Loucy (cell line): ENCODE data around the gene SLC10A7.
A peak's percentile ranks its signal among the peaks of the same experiment; 100 is the strongest.

Source experiments
- H2AFZ ChIP-seq: fragments of 200-600 bp; sonication (generic); 2 replicates; pipeline ENCODE4 v1.6.0; 2016; ENCODE audit warnings: antibody characterized with exemption, mild to moderate bottlenecking, low read length, moderate library complexity
- H3F3A ChIP-seq: fragments of 200-600 bp; 2 replicates; pipeline ENCODE4 v1.6.0; 2016; ENCODE audit warnings: antibody characterized with exemption, low read depth, mild to moderate bottlenecking
- H3K27me3 ChIP-seq: fragments of 200-600 bp; sonication (generic); 2 replicates; pipeline ENCODE4 v1.6.1; 2014; ENCODE audit warnings: low read length, mild to moderate bottlenecking; ENCODE audit not compliant: insufficient read depth, poor library complexity, severe bottlenecking
- H3K36me3 ChIP-seq: fragments of 200-600 bp; sonication (generic); 2 replicates; pipeline ENCODE4 v1.6.1; 2016; ENCODE audit warnings: low read length; ENCODE audit not compliant: insufficient read depth
- H3K4me1 ChIP-seq: fragments of 200-600 bp; sonication (generic); 2 replicates; pipeline ENCODE4 v1.5.1; 2014; ENCODE audit warnings: low read length, mild to moderate bottlenecking; ENCODE audit not compliant: insufficient read depth, poor library complexity, severe bottlenecking
- H3K4me2 ChIP-seq: fragments of 200-600 bp; sonication (generic); 2 replicates; pipeline ENCODE4 v1.6.0; 2014; ENCODE audit warnings: antibody characterized with exemption, low read length, low read depth, mild to moderate bottlenecking; ENCODE audit not compliant: poor library complexity, severe bottlenecking
- H3K4me3 ChIP-seq: fragments of 200-600 bp; sonication (generic); 2 replicates; pipeline ENCODE4 v1.5.1; 2014; ENCODE audit warnings: low read length, mild to moderate bottlenecking, mixed read lengths; ENCODE audit not compliant: poor library complexity, severe bottlenecking
- H3K79me2 ChIP-seq: fragments of 200-600 bp; sonication (generic); 2 replicates; pipeline ENCODE4 v1.6.1; 2014; ENCODE audit warnings: low read length; ENCODE audit not compliant: insufficient read depth
- H3K9ac ChIP-seq: fragments of 200-600 bp; sonication (generic); 2 replicates; pipeline ENCODE4 v1.6.0; 2014; ENCODE audit warnings: mild to moderate bottlenecking, low read depth, low read length, moderate library complexity; ENCODE audit not compliant: poor library complexity, severe bottlenecking
- H3K9me2 ChIP-seq: fragments of 200-600 bp; sonication (generic); replicated peaks from 2 replicates; pipeline ENCODE4 v1.6.1; 2016; ENCODE audit warnings: low read depth, low read length, mixed read lengths
- H3K9me3 ChIP-seq: fragments of 200-600 bp; sonication (generic); 2 replicates; pipeline ENCODE4 v1.6.1; 2014; ENCODE audit warnings: mild to moderate bottlenecking, antibody characterized with exemption, low read length, low read depth; ENCODE audit not compliant: insufficient read depth
- H4K20me1 ChIP-seq: fragments of 200-600 bp; sonication (generic); 2 replicates; pipeline ENCODE4 v1.6.0; 2014; ENCODE audit warnings: antibody characterized with exemption, low read length, mild to moderate bottlenecking; ENCODE audit not compliant: insufficient read depth, poor library complexity, severe bottlenecking
- EZH2phosphoT487 ChIP-seq: fragments of 200-600 bp; IDR thresholded peaks from 2 replicates; pipeline ENCODE4 v1.6.1; 2018; ENCODE audit warnings: antibody characterized with exemption, mild to moderate bottlenecking, moderate library complexity, borderline replicate concordance
- TF ChIP-seq, protein P1 (sequence below): fragments of 200-600 bp; sonication (generic); conservative IDR thresholded peaks from 2 replicates; pipeline ENCODE4 v1.5.1; 2014; ENCODE audit warnings: mild to moderate bottlenecking, antibody characterized with exemption, low read length

Gene SLC10A7

DNA sequence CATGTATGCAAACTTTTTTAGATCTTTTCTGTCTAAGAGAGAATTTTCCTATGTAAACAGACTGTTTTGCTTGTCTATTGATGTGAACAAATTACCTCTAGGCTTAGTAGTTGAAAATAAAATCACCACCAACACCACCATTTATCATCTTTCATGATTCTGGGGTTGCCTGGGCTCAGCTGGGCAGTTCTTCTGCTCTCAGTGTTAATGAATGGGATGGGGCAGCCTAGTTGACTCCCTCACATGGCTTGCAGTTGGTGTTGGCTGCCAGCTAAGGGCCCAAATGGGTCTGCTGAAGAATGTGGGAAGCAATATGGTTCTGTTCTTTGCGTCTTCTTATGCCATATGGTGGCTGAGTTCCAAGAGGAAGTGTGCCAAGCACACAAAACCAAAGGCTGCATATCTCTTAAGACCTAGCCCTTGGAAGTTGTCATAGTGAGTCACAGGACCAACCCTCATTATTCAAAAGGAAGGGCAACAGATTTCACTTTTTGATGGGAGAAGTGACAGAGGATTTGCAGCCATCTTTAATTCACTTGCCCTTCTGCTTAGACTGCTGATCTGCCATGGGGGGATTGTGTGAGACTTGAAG lies 289.5 kb downstream of the SLC10A7 start:
- no peaks in the 10 kb centered on the region for H3K9me3 ChIP-seq

DNA sequence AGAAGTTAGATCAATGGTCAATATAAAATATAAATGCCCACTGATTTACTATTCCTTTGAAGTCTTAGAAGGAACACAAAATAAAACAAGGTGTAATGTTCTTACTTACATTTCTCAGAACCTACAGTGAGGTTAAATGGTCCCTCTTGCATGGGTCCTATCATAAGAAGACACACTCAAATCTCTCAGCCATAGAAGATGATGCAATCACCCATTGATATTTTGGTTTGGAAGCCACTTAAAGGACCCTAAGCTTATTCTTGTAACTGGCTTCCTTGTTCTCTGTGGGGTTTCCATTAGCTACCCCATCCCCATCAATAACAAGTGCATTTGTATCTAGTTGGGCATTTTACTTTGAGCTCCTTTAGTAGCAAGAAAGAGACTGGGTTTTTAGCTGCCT lies 292.3 kb downstream of the SLC10A7 start:
- no peak for TF ChIP-seq EZH2phosphoT487
- no peaks in the 10 kb centered on the region for H3K27me3 ChIP-seq
- H3K79me2 ChIP-seq: no peaks in the 10 kb centered on the region
- H3K4me1 ChIP-seq: peaks cover 7% of the 10 kb centered on the region
- no peaks in the 10 kb centered on the region for H3F3A ChIP-seq
- H2AFZ ChIP-seq: no peak overlapping the region
- no peaks in the 10 kb centered on the region for H3K36me3 ChIP-seq
- H3K4me2 ChIP-seq: no peak overlapping the region
- H3K9ac ChIP-seq: no peak overlapping the region
- H4K20me1 ChIP-seq: no peaks in the 10 kb centered on the region
- no peaks in the 10 kb centered on the region for H3K9me3 ChIP-seq
- no peak overlapping the region for H3K4me3 ChIP-seq
- no peaks in the 10 kb centered on the region for H3K9me2 ChIP-seq

More for the DNA sequence above, 289.5 kb downstream of the SLC10A7 start:
- Histone ChIP-seq H3F3A (no peaks in the 10 kb centered on the region), H2AFZ (no peak overlapping the region), H3K79me2 (no peaks in the 10 kb centered on the region), H3K4me2 (no peak overlapping the region), H4K20me1 (no peaks in the 10 kb centered on the region), H3K9me2 (no peaks in the 10 kb centered on the region), H3K4me3 (no peak overlapping the region), H3K4me1 (peaks cover 7% of the 10 kb centered on the region), H3K36me3 (no peaks in the 10 kb centered on the region), H3K27me3 (no peaks in the 10 kb centered on the region), H3K9ac (no peak overlapping the region)
- TF ChIP-seq, protein P1, sequence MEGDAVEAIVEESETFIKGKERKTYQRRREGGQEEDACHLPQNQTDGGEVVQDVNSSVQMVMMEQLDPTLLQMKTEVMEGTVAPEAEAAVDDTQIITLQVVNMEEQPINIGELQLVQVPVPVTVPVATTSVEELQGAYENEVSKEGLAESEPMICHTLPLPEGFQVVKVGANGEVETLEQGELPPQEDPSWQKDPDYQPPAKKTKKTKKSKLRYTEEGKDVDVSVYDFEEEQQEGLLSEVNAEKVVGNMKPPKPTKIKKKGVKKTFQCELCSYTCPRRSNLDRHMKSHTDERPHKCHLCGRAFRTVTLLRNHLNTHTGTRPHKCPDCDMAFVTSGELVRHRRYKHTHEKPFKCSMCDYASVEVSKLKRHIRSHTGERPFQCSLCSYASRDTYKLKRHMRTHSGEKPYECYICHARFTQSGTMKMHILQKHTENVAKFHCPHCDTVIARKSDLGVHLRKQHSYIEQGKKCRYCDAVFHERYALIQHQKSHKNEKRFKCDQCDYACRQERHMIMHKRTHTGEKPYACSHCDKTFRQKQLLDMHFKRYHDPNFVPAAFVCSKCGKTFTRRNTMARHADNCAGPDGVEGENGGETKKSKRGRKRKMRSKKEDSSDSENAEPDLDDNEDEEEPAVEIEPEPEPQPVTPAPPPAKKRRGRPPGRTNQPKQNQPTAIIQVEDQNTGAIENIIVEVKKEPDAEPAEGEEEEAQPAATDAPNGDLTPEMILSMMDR: no peak
- TF ChIP-seq EZH2phosphoT487: no peak

DNA sequence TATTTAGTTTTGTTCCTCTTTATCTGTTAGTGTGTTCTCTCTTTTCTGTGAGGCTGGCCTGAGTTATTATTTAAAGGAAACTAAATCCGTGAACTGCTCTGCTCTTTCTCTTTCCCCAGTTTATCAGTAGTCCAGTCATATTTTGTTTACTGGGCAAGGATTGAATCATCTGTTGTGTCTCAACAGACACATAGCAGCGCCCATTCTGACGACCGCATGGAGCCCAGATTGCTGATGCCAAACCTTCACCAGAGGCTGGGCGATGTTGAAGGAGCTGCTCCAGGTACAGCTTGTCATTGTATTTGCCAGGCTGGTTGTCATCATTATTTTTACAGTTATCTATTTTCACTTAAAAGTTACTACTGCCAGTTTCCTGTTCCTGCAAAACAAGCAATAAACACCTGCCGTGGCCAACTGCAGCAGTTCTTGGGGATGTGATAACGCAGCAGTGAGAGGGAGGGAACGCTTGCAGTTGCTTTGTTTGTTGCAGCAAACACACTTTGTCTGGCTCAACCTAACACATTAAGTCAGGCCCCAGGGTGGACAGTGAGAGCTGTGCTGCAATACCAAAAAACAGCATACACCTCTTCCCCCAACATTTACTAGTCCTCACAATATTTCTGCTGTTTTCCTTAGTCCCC lies 297.3 kb downstream of the SLC10A7 start:
- H3K9me2 ChIP-seq: no peaks in the 10 kb centered on the region
- no peaks in the 10 kb centered on the region for H3K79me2 ChIP-seq
- no peaks in the 10 kb centered on the region for H3F3A ChIP-seq
- TF ChIP-seq, protein P1: no peak
- TF ChIP-seq EZH2phosphoT487: no peak
- H3K9ac ChIP-seq: no peak overlapping the region
- H3K4me1 ChIP-seq: no peaks in the 10 kb centered on the region
- no peaks in the 10 kb centered on the region for H4K20me1 ChIP-seq
- H3K27me3 ChIP-seq: no peaks in the 10 kb centered on the region
- no peaks in the 10 kb centered on the region for H3K9me3 ChIP-seq
- no peak overlapping the region for H3K4me2 ChIP-seq
- H3K36me3 ChIP-seq: no peaks in the 10 kb centered on the region
- no peak overlapping the region for H3K4me3 ChIP-seq
- peak overlapping the region; percentile 24; the same call in 1 of the 2 replicates for H2AFZ ChIP-seq
